Measurements from ENCODE around the gene GHRHR. TPM values are rescaled to one million over a fixed set of nuclear protein-coding genes. Genes with fewer than 3 reads are reported as not detected.

Gene GHRHR
- total RNA-seq, 2 donors from 2014 or later = not detected

DNA sequence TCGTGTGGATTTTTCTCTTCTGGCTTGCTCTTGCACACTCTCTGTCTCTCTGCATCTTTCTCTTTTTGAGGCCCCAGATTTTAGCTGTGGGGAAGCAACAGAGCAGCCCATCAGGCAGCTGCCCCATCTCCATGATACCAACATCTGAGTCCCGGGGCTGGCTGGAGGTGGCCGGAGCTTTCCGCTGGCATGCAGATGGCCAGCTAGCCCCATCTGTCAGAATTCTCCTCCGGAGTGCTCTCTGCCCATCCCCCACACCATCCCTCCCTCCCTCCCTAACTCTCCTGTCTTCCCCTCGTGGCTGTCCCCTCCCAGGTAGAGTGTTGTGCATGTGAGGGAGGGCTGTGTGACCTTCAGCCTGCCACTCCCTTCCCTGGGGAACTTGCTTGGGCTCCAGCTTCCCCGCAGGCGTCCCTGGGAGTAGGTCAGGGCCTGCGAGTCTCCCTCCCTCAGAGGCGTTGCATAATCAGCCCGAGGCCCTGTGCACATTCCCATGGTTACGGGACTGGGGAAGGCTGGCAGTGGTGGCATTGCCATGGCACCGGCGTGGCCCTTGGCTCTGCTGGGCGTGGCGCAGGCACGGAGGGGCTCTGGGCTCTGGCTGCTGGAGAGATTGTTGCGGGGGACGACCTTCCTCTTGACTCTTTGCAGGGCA is 24.7 kb downstream of the GHRHR start:
- Histone ChIP-seq H3K27me3 (no peaks in the 10 kb centered on the region), H3K4me3 (no peak overlapping the region), H3K27ac (no peak overlapping the region), H3K36me3 (no peaks in the 10 kb centered on the region), H3K4me1 (peaks cover 0 to 12% of the 10 kb centered on the region in 2 donors), H3K9me3 (no peaks in the 10 kb centered on the region)
- no peak for DNase-seq (ENCODE audit: low spot score)
- TF ChIP-seq, protein P1, sequence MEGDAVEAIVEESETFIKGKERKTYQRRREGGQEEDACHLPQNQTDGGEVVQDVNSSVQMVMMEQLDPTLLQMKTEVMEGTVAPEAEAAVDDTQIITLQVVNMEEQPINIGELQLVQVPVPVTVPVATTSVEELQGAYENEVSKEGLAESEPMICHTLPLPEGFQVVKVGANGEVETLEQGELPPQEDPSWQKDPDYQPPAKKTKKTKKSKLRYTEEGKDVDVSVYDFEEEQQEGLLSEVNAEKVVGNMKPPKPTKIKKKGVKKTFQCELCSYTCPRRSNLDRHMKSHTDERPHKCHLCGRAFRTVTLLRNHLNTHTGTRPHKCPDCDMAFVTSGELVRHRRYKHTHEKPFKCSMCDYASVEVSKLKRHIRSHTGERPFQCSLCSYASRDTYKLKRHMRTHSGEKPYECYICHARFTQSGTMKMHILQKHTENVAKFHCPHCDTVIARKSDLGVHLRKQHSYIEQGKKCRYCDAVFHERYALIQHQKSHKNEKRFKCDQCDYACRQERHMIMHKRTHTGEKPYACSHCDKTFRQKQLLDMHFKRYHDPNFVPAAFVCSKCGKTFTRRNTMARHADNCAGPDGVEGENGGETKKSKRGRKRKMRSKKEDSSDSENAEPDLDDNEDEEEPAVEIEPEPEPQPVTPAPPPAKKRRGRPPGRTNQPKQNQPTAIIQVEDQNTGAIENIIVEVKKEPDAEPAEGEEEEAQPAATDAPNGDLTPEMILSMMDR (IDR thresholded peaks at IDR 0.05) = no peak

DNA sequence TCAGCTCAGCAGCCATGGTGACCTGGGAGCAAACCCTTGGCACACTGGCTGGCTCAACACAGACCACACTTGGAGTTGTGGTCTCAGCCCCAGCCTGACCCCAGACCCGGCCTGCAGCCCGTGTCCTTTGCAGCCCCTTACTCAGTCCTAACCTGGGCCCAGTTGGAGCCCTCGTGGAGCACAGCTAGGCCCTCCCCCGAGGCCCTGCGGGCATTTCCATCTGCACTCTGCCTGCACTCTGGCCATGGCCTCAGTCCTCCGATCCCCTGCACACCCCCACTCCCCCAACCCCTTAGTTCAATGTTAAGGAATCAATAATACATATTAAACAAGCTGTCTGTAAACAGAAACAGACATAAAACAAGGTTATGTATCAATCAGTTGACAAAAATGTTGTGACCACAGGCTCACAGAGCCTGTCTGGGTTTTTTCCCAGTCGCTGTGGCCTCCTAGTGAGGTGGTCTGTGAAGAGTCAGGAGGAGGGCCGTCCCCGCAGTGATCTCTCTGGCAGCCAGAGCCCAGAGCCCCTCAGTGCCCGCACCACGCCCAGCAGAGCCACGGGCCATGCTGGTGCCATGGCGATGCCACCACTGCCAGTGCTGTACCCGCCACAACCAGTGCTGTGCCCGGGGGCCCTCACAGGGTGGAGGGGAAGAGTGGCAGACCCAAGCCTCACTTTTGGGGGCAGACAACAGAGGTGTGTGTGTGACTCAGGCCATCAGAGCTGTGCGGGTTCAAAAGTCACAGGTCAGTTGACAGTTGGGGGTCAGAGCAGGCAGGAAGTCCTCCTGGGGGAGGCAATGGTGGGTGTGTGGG is 25.5 kb downstream of the GHRHR start:
- Histone ChIP-seq H3K4me1 (peaks cover 0 to 8% of the 10 kb centered on the region in 2 donors), H3K27ac (no peak overlapping the region), H3K36me3 (no peaks in the 10 kb centered on the region), H3K4me3 (no peak overlapping the region), H3K27me3 (no peaks in the 10 kb centered on the region), H3K9me3 (no peaks in the 10 kb centered on the region)
- TF ChIP-seq, protein P1 (IDR thresholded peaks at IDR 0.05) = no peak
- DNase-seq (ENCODE audit: low spot score) = no peak

DNA sequence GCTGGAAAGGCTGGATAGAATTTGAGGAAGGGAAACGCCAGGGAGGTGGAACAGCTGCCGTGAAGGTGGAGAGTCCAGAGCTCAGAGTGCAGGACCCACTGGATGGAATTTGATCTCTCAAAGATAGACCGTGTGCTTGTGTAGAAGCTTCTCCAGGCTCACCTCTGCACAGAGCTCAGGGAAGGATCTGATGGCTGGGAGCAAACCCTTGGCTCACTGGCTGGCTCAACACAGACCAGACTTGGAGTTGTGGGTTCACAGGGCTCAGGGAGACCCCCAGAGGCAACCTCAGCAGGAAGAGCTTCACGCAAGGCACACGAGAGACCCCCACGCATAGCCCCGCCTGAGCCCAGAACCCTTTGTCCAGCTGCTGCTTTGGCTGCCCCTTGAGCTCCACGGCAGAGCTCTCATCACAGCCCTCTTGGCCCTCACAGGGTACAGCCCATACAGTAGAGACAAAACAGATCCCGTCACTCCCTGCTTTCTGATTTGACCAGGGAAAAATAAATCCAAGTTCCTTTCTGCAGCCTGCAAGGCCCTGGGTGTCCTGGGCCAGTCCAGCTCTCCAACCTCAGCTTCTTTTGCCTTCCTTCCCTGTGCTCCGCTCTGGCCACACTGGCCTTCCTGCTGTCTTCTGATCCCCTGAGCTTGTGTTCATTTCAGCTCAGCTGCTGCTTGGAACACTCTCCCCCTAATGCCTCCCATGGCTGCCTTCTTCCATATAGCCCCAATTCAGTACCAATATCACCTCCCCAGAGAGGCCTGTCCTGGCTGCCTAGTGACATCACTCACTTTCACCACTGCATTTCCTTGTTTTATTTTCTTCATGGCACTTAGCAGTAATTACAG is 26.3 kb downstream of the GHRHR start:
- Histone ChIP-seq H3K27ac (no peak overlapping the region), H3K36me3 (no peaks in the 10 kb centered on the region), H3K9me3 (no peaks in the 10 kb centered on the region), H3K4me3 (no peak overlapping the region), H3K27me3 (no peaks in the 10 kb centered on the region), H3K4me1 (peaks cover 0 to 8% of the 10 kb centered on the region in 2 donors)
- TF ChIP-seq, protein P1 (IDR thresholded peaks at IDR 0.05) = no peak
- no peak for DNase-seq (ENCODE audit: low spot score)

DNA sequence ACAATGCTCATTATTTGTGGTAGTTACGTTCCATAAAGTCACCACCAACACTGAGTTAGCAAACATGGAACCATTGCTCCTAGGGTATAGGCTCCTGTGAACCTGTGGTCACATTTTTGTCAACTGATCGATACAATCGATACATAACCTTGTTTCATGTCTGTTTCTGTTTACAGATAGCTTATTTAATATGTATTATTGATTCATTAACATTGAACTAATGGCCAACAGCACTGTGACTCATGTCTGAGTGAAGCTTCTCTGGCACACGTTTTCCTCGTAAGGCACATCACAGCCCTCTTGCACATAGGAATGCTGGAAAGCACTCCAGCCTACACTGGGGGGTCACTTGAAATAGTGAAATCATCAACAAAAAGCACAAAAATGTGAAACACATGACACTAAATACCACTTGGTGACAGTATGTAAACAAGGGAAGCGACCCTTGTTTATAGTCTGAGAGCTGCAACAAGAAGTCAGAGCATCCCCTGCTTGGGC is 27.0 kb downstream of the GHRHR start:
- Histone ChIP-seq H3K36me3 (no peaks in the 10 kb centered on the region), H3K4me1 (peaks cover 0 to 8% of the 10 kb centered on the region in 2 donors), H3K27ac (no peak overlapping the region), H3K4me3 (no peak overlapping the region), H3K9me3 (no peaks in the 10 kb centered on the region), H3K27me3 (no peaks in the 10 kb centered on the region)
- no peak for DNase-seq (ENCODE audit: low spot score)
- TF ChIP-seq, protein P1 (IDR thresholded peaks at IDR 0.05) = no peak

DNA sequence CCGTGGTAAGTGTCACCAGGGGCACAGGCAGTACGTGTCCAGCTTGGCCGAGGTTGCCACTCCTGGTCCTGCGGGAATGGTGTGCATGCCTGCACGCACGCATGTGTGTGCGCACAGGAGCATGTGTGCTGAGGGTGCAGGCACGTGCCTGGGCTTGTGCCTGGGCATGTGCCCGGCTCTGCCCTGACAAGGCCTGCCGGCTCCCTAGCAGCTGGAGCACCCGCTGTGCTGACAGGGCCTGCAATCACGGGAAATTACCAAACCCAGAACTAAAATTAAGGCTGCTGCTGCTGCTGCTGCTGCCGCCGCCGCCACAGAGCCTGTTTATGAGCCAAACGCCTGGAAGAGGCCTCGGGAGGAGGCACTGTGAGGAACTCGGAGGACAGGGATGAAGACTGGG is 28.7 kb downstream of the GHRHR start:
- no peak overlapping the region for H3K27ac ChIP-seq
- no peaks in the 10 kb centered on the region for H3K9me3 ChIP-seq
- no peak overlapping the region for H3K4me3 ChIP-seq
- DNase-seq (ENCODE audit: low spot score) = no peak
- H3K27me3 ChIP-seq = no peaks in the 10 kb centered on the region
- TF ChIP-seq, protein P1 (IDR thresholded peaks at IDR 0.05) = no peak
- peaks cover 0 to 8% of the 10 kb centered on the region in 2 donors for H3K4me1 ChIP-seq
- no peaks in the 10 kb centered on the region for H3K36me3 ChIP-seq
